LNCAP (cell line): ENCODE results near the gene TLR9.

Experiments used
- CTCF ChIP-seq: fragments of 450-650 bp; IDR thresholded peaks from 2 replicates; pipeline ENCODE4 v1.5.1; 2017; ENCODE audit warnings: mild to moderate bottlenecking

Gene TLR9

GRCh38 chr3:52227766-52228165 lies 2.3 kb upstream of the TLR9 start:
- TF ChIP-seq CTCF: no peak

GRCh38 chr3:52227117-52227516 lies 1.7 kb upstream of the TLR9 start:
- no peak for TF ChIP-seq CTCF

GRCh38 chr3:52226229-52226817 lies 878 bp upstream of the TLR9 start:
- TF ChIP-seq CTCF: no peak

- TF ChIP-seq CTCF: no peak
Measured at GRCh38 chr3:52223449-52224408, 1.7 kb downstream of the TLR9 start.

GRCh38 chr3:52222319-52223221 lies 2.9 kb downstream of the TLR9 start:
- TF ChIP-seq CTCF: no peak

GRCh38 chr3:52221563-52222318 lies 3.7 kb downstream of the TLR9 start:
- TF ChIP-seq CTCF: no peak

- no peak for TF ChIP-seq CTCF
Measured at GRCh38 chr3:52221141-52221562, 4.3 kb downstream of the TLR9 start.
